Transverse colon (tissue), 4 donors: Measurements from ENCODE around the gene GABRQ.
A peak's percentile ranks its signal among the peaks of the same experiment; 100 is the strongest.

Source experiments
- CTCF ChIP-seq, 5 experiments: fragments of 200-600 bp in 3 of 5; fragments of 450-650 bp in 2 of 5; sonication (generic) in 3 of 5; IDR thresholded peaks; 1 replicate in 2 of 5; 2 replicates in 3 of 5; pipeline ENCODE4 v1.5.1; 2016 to 2017; ENCODE audit warnings: antibody characterized with exemption in 5 of 5, inconsistent platforms in 3 of 5, mild to moderate bottlenecking in 2 of 5, moderate library complexity in 1 of 5
- POLR2A ChIP-seq: fragments of 450-650 bp; IDR thresholded peaks from one replicate; pipeline ENCODE4 v1.6.1; 2016; ENCODE audit warnings: antibody characterized with exemption, mild to moderate bottlenecking, moderate library complexity
- POLR2AphosphoS5 ChIP-seq, 3 donors: sonication (generic); formaldehyde crosslinking; IDR thresholded peaks; one replicate each; pipeline ENCODE4 v1.6.1; 2016; ENCODE audit warnings: antibody characterized with exemption in 3 of 3

DNA sequence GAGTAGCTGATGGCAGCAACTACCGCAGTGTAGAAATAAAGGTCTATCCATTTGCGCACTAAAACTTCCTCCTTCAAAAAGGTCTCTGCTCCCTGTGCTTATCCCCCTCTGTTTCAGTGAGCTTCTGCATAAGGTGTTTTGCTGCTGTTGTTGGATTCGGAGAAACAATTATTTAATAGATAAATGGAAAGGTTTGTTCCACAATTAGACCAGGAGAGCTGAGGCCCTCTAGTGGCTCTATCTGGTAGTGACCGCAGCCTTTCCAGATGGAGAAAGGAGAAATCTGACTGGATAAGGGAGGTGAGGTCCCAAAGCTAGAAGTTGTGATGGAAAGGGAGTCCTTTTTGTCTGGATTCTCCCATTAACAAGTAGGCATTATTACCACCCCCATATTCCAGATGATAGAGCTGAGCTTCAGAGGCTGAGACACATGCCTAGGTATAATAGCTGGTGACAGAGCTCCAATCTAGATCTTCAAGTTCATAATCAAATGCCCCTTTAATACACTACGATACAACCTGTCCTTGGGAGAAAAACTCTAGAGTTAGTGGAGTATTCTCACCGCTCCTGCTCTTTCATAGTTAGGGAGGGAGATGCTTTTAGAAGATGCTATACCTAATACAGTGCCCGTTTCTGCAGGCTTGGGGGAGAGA lies 5.1 kb upstream of the GABRQ start:
- TF ChIP-seq POLR2A: no peak
- TF ChIP-seq CTCF (IDR thresholded peaks at IDR 0.05): peak; percentile 49 to 79 (median 58)
- no peak for TF ChIP-seq POLR2AphosphoS5 (IDR thresholded peaks at IDR 0.05)
